HG03066 (cell line): Measurements from ENCODE around the gene TEK.
"Not testable (repeated sequence)": the region's sequence is repeated elsewhere in the genome, so short reads cannot be mapped to it uniquely, and the experiment has no call there.

Experiments
- ATAC-seq: cut with Tn5 transposase; IDR thresholded peaks from one replicate; pipeline ENCODE4 v1.9.1; 2021; ENCODE audit warnings: low read depth; ENCODE audit not compliant: unreplicated experiment

The TEK gene

DNA sequence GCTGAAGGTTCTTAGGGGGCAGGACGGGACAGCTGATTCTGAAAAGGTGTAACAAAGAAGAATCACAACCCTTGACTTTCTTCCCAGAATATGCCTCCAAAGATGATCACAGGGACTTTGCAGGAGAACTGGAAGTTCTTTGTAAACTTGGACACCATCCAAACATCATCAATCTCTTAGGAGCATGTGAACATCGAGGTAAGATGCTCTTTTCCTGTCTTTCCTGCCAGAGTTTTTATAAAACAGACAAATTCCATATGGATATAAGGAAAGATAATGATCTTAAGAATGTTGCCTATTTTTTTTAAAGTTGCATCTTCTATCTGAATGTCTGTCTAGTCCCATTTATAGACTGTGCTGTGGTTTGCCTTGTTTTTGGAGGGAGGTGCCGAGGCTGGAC lies 100.0 kb downstream of the TEK start:
- ATAC-seq, result no peak

- no peak for ATAC-seq
Measured at GRCh38 chr9:27210588-27210987, 101.6 kb downstream of the TEK start.

DNA sequence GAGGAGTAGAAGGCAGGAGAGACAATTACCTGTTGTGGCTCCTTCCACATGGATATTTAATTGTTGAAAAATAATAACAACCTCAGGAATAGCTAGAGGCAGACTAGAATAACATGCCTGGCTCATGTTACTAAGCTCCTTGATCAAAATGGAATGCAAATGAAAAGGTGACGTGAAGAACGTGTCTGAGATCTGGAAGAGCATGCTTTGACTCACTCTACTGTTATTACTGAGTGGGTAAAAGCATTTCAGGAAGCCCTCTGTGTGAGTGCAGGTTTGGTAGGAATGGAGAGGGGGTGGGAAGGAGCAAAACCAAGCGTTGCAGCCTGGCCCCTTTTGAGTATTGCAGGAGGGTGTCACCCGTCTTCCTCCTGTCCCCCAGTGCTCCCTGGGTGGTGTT lies 103.2 kb downstream of the TEK start:
- ATAC-seq, result no peak

DNA sequence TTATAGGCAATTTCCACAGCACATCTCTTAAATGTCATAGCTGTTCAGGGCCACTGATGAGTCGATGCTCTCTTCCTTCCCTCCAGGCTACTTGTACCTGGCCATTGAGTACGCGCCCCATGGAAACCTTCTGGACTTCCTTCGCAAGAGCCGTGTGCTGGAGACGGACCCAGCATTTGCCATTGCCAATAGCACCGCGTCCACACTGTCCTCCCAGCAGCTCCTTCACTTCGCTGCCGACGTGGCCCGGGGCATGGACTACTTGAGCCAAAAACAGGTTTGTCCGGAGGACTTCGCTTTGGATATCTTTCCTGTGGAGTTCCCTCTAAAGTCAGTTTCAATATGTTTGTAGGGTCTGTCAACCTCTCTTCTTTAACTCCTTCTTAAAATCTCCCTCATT lies 103.6 kb downstream of the TEK start:
- no peak for ATAC-seq

- ATAC-seq, result no peak
Measured at GRCh38 chr9:27227192-27227591, 118.2 kb downstream of the TEK start.

DNA sequence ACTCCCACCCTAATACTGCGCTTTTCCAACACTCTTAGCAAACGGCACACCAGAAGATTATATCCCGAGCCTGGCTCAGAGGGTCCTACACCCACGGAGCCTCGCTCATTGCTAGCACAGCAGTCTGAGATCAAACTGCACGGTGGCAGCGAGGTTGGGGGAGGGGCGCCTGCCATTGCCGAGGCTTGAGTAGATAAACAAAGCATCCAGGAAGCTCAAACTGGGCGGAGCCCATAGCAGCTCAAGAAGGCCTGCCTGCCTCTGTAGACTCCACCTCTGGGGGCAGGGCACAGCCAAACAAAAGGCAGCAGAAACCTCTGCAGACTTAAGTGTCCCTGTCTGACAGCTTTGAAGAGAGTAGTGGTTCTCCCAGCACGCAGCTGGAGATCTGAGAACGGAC lies 130.6 kb downstream of the TEK start:
- not testable (repeated sequence) for ATAC-seq

GRCh38 chr9:27247756-27248155 lies 138.7 kb downstream of the TEK start:
- peak; percentile 66 for ATAC-seq

GRCh38 chr9:27248702-27249101 lies 139.7 kb downstream of the TEK start:
- no peak for ATAC-seq

- ATAC-seq, result no peak
Measured at GRCh38 chr9:27258662-27259061, 149.6 kb downstream of the TEK start.

- ATAC-seq, result no peak
Measured at GRCh38 chr9:27260789-27261516, 151.9 kb downstream of the TEK start.

- ATAC-seq, result no peak
Measured at GRCh38 chr9:27261517-27262211, 152.6 kb downstream of the TEK start.

GRCh38 chr9:27272103-27272502 lies 163.1 kb downstream of the TEK start:
- ATAC-seq, result no peak

DNA sequence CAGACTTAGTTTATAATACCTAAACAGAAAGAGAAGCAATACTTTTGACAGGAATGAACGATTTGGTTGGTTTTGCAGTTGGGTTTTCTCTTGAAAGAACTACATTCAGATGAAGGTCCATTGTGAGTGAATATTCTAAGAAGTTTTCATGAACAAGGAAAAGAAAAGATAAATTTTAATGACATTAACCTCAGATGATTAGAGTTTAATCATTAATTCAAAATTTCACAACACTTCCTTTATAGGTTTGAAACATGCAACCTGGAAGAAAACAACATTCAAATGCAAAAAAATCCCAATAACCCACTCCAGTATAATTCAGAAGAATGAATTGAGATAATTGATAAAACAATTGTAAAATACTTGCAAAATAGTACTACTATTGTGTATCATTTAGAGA lies 164.2 kb downstream of the TEK start:
- ATAC-seq, result no peak

DNA sequence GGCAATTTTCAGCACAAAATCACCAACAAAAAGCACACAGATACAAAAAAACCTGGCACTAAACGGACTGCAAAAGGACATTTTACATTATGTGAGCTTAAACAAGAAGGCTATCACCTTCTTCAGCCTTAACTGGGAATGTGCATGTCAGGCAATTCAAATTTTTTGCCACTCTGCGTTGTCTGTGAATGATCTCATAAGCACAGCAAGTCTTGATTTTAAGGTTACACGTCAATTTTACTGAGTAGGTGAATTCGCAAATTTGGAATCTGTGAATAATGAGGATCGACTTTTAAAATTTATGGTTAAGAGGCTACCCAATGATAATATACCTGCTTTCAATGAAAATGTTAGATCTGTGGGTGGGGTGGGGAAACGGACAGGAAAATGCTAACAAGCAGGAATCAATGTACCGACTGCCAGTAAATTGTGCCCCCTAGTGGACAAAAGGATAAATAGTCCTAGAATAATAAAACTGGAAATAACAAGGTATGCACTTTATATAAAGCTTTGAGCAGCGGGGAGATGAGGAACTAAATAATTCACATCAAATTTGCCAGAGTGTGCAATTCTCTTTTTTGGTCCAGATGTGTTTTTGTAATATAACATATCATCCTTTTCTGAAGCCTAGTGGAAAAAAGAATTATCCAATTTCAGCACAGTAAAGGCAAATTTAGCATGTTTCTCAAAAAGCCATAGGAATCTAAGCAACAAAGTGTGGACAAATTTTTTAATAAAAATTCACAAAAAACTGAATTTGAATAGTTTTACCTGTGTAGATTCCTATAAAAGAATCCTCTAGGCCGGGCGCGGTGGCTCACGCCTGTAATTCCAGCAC lies 167.4 kb downstream of the TEK start:
- ATAC-seq, result peak; percentile 53

GRCh38 chr9:27278374-27278773 lies 169.3 kb downstream of the TEK start:
- ATAC-seq, result no peak

- ATAC-seq, result no peak
Measured at GRCh38 chr9:27279611-27280010, 170.6 kb downstream of the TEK start.
